Left ventricle myocardium superior (tissue), 1 donor: Measurements from ENCODE around the gene CST5. TPM values are rescaled to one million over a fixed set of nuclear protein-coding genes. Genes with fewer than 3 reads are reported as not detected.
"Not testable (repeated sequence)": the region's sequence is repeated elsewhere in the genome, so short reads cannot be mapped to it uniquely, and the experiment has no call there.

ENCODE experiments used
- ATAC-seq: fragments of 200-7000 bp; cut with Tn5 transposase; one replicate; pipeline ENCODE4 v1.9.1; 2020; ENCODE audit warnings: mild to moderate bottlenecking, moderate library complexity
- DNase-seq: peaks from one replicate; pipeline ENCODE4 v3.0.0-alpha.2; 2020
- intact Hi-C: fragments of 100-400 bp; cut with micrococcal nuclease; formaldehyde crosslinking; loops from one replicate; pipeline ENCODE4 v1.11.0; 2022
- long read RNA-seq: library from polyadenylated mRNA; unstranded; transcript quantifications from one replicate; pipeline ENCODE4 v2.0.0, GENCODE V29; 2021
- total RNA-seq: library from RNA; stranded (reverse); fragmentation: NEBNext Ultra II Directional; extraction: Animal tissue kit (Norgen Biotek cat#: 25700); gene quantifications from one replicate; pipeline ENCODE4 v1.2.1, GENCODE V29; 2021
- donor health status: DM: no; HTN: yes; CAD: no; lungs with severe emphysema.

The CST5 gene
- not detected for total RNA-seq
- long read RNA-seq: 0 reads

DNA sequence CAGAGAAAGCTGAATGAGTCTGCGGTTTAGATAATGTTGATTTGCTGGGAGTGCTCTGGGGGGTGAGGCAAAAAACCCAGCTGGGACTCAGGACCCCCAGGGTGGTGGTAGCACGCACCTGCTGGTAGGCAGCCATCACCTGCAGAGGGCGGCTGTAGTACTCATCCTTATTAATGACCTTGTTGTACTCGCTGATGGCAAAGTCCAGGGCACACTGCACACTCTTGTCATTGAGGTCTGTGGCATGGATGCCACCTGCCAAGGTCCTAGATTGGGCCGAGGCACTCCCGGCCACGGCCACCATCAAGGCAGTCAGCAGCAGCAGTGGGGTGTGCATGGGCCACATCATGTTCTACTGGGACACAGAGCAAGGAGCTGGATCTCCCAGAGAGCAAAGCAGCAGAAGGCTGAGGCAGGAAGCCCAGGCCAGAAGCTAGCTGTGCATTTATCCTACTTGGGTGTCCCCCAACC lies at the start of gene CST5:
Gene CST5, minus strand, starts transcription at position 421 of the 471 bp plus-strand sequence. Its CDS starts 72 bp downstream, at position 349.
- intact Hi-C loops: no loop called here
- no peak for DNase-seq
- ATAC-seq: no peak

GRCh38 chr20:23928788-23929187 lies 49.2 kb upstream of the CST5 start:
- DNase-seq: no peak
- intact Hi-C loops: no loop called here
- ATAC-seq: no peak

DNA sequence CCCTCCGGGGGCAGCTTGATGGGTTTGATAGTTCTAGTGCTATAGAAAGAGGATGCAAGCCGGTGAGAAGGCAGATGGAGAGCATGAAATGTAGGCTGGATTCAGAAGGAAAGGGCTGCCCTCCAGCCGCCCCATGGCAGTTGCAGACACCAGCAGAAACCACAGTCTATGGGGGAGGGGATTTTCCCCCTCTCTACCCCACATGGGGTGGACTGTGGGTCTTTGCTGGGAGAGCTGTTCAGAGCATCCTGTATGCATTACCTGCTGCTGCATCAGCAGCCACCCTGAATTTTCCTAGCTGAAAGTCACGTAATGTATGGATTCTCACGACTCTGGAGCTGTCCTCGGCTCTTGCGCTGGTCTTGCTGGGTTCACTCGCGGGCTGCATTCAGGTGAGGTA lies 48.8 kb upstream of the CST5 start:
- DNase-seq (no peak), ATAC-seq (no peak)
- intact Hi-C loops: no loop called here

- intact Hi-C loops: no loop called here
- no peak for ATAC-seq
- DNase-seq: no peak
Measured at GRCh38 chr20:23926944-23927872, 47.7 kb upstream of the CST5 start.

DNA sequence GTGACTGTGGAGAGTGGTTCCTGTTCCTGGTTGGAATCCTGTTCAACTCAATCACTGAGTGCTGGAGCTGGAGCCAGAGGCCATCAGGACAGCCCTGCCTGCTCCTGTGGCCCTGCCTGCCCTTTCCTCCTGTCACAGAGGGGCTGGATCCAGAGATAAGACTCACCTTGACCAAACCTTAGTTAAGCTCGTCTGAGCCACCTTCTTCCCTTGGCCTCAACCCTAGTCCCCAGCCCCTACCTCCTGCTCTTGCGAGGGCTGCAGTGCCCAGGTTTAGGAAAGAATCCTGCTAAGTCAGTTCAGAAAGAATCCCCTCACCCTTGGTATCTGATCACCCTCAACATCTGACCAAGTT lies 47.0 kb upstream of the CST5 start:
- intact Hi-C loops: no loop called here

GRCh38 chr20:23925789-23926525 lies 46.4 kb upstream of the CST5 start:
- DNase-seq (no peak), ATAC-seq (no peak)
- intact Hi-C loops: no loop called here

More for the DNA sequence above, 47.0 kb upstream of the CST5 start:
- ATAC-seq: no peak
- DNase-seq: no peak

DNA sequence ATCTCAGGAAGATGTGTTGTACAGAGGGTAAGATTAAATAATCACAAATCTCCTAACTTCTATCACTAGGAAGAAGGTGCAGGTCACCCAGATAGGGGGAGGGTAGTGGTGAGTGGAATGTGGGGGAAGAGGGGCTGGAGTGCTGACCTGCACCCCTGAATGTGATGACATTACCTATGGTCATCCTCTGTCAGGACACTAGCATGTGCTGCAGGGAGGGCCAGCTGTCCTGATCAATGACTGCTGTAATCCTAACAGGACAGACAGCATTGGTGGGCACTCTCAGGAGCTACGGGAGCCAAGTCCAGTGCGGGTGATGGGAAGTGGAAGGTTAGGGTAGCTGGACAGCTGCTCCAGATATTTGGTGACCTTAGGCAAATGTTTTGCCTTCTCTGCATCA lies 45.2 kb upstream of the CST5 start:
- intact Hi-C loops: no loop called here
- ATAC-seq: no peak
- no peak for DNase-seq

DNA sequence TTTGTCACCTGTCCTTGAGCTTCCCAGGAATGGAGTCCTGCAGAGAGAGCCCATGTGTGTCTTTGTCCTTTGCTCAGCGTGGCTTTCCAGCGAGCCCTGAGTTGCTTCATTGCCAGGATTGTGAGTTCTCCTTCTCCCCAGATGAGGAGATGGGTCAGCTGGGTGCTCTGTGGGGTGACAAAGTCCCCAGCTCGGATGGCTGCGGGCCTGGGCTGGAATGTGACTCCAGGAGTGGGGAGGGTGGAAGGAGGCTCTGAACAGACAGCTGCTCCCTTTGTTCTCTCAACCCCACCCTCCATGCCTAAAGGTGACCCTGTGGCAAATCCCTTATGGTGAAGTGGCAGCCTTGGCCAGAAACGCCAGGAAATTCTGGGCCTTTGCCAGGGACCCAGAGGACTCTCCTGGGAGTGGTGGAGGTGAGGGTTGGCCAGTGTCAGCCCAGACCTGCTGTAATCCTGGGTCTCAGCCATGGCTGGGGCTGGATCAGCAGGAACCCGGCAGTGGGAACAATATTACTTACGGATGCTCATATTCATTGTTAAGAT lies 44.4 kb upstream of the CST5 start:
- intact Hi-C loops: no loop called here
- DNase-seq (no peak), ATAC-seq (no peak)

DNA sequence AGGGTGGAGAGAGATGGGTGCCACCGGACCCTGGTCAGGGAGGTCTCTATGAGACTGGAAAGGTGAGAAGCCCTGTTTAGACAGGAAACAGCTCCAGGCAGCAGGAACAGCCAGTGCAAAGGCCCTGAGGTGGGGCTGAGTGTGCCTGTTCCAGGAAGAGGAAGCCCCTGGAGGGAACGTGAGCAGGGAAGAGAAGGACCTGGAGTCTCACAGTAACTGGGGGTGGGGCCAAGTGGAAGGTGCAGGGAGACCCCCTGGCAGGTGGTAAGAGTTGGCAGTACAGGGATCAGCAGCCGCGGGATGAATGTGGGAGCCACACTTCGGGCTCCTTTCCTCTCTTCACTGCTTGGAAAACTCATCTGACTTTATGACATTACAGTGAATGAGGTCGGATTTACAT lies 43.8 kb upstream of the CST5 start:
- intact Hi-C loops: no loop called here
- no peak for DNase-seq
- ATAC-seq: no peak

GRCh38 chr20:23920408-23921325 lies 41.1 kb upstream of the CST5 start:
- intact Hi-C loops: no loop called here
- no peak for DNase-seq
- peak; percentile 55 for ATAC-seq

DNA sequence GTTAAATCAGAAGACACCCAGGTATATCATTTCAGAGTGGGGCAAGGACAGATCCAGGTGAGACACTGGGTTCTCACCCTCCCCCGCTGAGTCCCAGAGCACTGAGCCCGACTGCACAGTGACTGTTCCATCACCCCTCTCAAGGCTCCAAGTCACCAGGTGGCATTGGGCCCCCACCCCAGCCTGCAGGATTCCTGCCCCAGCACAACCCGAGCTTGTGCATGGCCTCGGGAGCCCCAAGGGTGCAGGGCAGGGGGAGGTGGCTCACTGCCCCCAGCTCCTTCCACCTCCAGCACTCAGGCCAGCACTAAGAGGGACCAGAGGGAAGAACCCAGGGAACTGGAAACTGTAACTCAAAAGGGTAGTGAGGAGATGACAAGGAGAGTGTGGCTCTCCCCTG lies 39.3 kb upstream of the CST5 start:
- intact Hi-C loops: no loop called here
- DNase-seq: no peak
- no peak for ATAC-seq

DNA sequence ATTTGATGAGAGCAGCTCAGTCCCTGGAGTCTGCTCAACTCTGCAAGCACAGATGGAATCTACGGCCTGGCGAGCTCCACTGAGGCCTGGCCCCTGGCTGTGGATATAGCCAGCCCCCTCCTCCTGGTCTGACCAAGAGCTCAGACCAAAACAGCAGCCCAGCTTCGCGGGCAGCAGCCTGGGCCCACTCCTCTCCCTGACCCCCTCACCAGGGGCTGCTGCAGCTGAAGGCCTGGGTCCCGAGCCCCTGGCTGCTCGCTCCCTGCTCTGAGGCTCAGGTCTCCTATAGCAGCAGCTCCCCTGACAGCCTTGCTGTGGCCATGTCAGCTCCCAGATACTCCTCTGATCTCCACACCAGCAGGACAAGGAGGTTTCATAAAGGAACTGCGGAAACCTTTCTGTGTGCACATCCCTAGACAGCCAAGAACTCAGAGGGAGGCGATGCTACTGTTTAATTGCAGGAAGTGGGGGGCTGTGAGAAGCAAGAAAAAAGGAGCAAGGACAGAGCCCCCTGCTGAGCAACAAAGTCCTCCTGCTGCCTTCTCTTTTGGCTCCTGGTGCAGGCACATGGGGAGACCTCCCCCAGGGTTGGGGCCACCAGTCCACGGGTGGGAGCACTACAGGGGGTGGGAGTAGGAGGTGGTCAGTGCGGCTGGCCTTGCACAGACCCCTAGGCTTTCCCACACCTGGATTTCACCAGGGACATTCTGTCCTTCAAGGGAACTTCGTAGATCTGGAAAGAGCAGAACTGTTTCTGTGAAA lies 38.7 kb upstream of the CST5 start:
- intact Hi-C loops: no loop called here
- no peak for DNase-seq
- ATAC-seq: no peak

DNA sequence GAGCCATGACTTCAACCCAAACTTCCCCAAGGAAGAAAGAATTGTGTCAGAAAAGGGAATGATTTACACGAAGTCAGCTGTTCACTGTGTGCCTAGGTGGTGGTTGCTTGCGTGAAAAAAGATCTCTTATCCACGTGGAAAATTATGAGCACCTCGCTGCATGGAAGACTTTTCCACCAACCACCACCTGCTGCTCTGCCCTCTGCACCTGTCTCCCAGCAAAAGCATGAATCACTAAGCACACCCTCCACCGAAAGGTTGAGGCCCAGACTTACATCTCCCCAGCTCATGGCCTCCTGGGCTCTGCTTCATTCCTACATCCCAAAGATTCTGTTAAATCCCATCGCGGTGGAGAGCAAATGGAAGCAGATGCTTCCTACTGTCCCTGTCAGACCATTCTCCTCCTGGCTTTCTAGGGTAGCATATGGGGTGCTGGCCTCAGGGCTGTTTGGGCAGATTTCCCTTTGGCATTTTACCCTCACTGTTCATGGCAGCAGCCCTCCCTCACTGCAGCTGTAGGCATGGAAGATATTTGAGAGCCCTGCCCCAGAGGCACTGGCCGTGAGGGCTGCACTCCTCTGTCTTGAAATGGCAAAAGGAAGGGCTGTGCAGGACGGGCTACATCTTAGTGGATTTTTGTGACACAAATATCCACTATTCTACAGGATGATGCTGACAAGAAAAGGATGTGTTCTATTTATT lies 37.6 kb upstream of the CST5 start:
- no peak for DNase-seq
- no peak for ATAC-seq
- intact Hi-C loops: no loop called here

GRCh38 chr20:23915844-23916243 lies 36.3 kb upstream of the CST5 start:
- intact Hi-C loops: no loop called here
- DNase-seq (no peak), ATAC-seq (no peak)

GRCh38 chr20:23914469-23914868 lies 34.9 kb upstream of the CST5 start:
- not testable (repeated sequence) for ATAC-seq

DNA sequence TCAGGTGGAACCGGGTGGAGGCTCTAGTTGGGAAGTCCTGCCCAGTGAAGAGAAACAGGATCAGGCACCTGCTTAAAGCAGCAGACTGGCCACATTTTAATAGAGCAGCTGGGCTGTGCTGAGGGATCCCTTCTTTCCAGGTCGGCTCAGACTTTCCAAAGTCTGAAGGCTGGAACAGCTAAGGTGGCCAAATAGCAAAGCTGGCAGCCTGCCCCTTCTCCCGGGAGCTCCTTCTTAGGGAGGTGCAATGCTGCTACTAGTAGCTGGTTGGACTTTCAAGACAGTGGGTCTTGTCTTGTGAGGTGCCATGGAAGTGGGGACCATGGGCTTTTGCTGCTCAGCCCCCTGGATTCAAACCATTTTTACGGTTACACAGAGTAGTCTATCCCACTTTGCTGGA lies 30.7 kb upstream of the CST5 start:
- intact Hi-C loops: no loop called here
- ATAC-seq: no peak
- no peak for DNase-seq

More at GRCh38 chr20:23914469-23914868, 34.9 kb upstream of the CST5 start:
- intact Hi-C loops, DNase-seq: not testable (repeated sequence)

DNA sequence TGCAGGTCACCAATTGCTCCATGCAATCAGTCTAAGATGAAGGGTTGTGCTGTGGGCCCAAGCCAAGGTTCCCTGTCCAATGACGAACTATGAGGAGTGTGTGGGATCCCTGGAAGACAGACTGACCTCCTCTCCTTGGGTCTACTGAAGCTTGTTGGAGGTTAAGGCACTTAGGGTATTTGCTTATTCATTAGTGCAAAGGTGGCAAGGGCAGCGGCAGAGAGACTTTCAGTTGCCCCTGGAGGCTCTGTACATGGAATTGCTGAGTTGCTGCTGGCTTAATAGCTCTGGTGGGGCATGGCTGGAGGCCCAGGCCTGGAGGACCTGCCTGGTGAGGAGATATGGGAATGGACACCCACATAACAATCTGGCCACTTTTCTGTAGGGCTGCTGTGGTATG lies 29.8 kb upstream of the CST5 start:
- ATAC-seq (no peak), DNase-seq (no peak)
- intact Hi-C loops: no loop called here

DNA sequence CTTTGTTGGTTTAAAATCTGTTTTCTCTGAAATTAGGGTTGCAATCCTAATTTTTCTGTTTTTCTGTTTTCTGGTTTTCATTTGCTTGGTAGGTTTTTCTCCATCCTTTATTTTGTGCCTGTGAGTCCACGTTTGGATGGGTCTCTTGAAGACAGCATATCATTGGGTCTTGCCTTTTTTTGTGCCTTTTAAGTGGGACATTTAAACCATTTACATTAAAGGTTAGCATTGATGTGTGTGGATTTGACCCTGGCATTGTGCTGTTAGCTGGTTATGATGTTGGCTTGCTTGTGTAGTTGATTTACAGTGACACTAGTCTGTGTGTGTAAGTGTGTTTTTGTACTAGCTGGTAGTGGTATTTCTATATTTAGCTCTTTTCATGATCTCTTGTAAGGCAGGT lies 28.0 kb upstream of the CST5 start:
- no peak for DNase-seq
- intact Hi-C loops: no loop called here
- no peak for ATAC-seq
